Erythroblast (primary cell): Measurements from ENCODE around the gene TP63.
"Not testable (repeated sequence)": the region's sequence is repeated elsewhere in the genome, so short reads cannot be mapped to it uniquely, and the experiment has no call there.

Source experiments
- DNase-seq, 2 experiments: peaks; one replicate each; lab custom pipeline; 2025; lab: John Stamatoyannopoulos, UW
- GATA1 ChIP-seq: IDR thresholded peaks from 2 replicates; pipeline ENCODE4 v1.6.1; 2011; ENCODE audit warnings: low read depth, mild to moderate bottlenecking, control low read depth, low read length, moderate library complexity
- POLR2A ChIP-seq: IDR thresholded peaks from 2 replicates; pipeline ENCODE4 v1.6.1; 2011; ENCODE audit warnings: mild to moderate bottlenecking, low read length

Gene TP63

DNA sequence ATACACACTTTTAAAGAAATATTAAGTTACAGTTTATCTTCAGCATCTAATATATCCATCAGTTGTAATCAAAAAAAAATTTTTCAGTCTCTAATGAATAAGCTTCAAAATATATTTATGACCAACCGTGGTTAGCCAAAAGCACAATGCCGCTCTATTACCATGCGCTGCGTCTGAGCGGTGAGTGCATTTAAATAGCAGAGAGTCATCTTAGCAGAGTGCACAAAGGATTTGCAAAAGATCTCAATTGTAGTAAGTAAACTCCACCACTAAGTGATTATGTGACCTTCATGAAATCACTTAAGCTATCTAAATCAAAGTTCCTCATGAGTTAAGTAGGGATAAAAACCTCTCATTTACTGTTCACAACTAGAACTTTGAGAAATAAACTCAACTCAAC lies 4.9 kb downstream of the TP63 start:
- DNase-seq: no peak
- TF ChIP-seq GATA1: no peak
- no peak for TF ChIP-seq POLR2A

DNA sequence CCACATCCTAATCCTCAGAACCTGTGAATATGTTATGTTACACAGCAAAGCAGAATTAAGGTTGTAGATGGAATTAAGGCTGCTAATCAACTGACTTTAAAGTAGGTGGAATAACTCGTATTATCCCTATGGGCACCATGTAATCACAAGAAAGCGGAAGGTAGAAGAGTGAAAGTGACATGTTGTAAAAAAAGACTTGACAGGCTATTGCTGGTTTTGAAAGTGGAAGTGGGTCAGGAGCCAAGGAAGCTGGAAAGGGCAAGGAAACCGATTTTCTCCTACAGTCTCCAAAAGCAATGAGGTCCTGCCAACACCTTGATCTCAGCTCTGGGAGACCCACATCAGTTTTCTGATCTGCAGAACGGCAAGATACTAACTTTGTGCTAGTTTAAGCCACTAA lies 6.6 kb downstream of the TP63 start:
- no peak for TF ChIP-seq GATA1
- TF ChIP-seq POLR2A: no peak
- DNase-seq: no peak

DNA sequence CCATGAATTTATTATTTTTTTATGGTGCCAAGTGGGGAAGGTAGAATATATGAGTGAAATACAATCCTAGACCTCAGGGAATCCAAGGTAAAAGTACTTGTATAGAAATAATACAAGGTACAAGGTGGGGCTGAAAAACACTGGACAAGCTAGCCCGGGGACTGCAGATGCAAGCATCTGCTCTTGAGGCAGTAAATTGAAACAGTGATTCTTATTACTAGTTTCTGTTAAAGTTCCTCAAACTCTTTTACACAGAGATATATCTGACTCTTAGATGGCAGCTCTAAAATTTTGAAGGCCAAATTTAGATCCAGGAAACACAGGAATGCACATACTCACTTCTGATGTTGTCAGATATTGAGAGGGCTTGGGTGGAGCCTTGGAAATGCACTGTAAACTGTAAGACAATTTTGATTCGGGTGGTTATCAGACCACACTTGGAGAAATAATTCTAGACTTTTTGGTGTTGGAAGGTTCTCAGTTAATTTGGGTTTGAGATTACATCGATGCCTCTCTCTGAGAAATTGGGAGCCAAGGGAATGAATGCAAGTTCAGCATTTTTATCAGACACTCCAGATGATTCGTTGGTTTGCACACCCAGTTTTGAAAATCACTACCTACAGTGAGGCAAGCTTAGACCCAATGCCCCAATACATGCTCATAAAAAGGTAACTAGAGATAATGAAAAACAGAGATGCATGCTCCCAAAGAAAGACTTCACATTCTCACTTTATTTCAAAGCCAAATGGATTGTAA lies 7.3 kb downstream of the TP63 start:
- no peak for DNase-seq
- TF ChIP-seq GATA1 (no peak), POLR2A (no peak)

DNA sequence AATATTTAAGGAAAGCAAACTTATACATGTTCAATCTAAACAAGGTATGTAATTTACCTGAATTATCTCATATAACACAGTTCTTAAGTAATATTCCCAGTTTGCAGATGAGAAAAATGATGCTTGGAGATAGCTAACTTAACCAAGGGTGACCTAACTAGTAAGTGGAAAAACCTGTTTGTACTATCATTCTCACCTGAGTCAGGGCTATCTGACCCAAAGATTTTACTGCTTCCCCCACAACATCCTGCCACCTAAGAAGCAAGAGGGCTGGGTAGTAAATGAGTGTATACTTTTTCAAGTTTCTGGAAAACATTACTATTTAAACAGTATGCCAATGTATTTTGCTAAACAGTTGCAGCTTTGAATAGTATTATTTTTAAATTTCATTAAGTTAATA lies 10.6 kb downstream of the TP63 start:
- TF ChIP-seq POLR2A (no peak), GATA1 (no peak)
- DNase-seq: no peak

DNA sequence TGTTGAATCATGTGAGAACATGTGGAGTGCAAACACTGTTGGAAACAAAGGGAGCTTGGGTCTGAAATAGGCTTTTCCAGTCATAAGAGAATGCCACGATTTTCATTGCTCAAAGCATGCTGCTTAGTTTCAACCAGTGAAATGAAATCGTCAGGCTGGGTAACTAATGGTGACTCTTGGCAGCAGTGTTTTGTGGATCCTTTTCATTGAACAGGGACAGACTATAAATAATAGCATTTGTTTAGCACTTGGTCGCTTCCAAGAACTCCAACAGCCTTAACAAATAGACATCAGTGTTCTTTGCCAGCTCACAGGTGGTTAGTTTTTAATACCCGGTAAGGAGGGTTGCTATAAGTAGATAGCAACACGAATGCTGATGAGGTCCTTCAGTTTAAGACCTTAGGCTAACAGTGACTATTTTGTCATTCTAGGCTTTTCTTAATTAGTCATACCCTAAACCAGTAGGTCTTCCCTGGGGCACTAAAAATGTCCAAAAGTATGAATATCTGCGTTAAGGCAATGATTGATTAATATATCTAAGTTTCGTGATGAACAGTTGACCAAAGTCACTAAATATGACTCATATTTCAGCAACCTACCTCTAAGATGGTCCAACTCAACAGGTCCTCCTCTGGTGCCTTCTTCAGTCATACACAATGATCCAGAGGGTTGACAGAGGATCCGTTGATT lies 15.8 kb downstream of the TP63 start:
- TF ChIP-seq GATA1: no peak
- no peak for TF ChIP-seq POLR2A

DNA sequence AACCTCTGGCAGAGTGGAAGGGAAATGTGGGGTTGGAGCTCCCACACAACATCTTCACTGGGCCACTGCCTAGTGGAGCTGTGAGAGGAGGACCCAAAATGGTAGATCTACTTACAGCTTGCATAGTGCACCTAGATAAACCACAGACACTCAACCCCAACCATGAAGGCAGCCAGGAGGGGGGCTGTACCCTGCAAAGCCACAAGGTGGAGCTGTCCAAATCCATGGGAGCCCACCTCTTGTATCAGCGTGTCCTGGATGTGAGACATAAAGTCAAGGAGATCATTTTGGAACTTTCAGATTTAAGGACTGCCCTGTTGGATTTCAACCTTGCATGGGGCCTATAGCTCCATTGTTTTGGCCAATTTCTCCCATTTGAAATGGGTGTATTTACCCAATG lies 20.9 kb downstream of the TP63 start:
- DNase-seq: peak; percentile 1 to 12
- TF ChIP-seq POLR2A (no peak), GATA1 (no peak)

More for the DNA sequence above, 15.8 kb downstream of the TP63 start:
- DNase-seq: no peak

DNA sequence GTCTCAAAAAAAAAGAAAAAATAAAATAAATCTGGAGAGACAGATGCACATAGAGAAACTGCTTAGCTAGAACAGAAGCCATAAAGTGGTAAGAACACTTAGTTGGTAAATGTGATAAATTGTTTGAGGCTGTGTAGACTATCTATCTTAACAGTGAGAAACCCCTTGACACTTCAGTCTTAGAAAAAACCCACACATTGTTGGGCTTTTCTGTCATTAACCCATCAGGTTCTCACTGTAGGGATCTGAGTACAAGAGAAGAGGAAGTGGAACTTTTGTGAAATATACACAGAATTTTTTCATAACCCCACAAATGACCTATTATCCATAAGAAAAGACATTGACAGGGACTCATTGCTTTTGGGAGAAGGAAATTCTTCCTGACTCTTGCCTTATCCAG lies 24.4 kb downstream of the TP63 start:
- no peak for DNase-seq
- no peak for TF ChIP-seq POLR2A
- no peak for TF ChIP-seq GATA1

DNA sequence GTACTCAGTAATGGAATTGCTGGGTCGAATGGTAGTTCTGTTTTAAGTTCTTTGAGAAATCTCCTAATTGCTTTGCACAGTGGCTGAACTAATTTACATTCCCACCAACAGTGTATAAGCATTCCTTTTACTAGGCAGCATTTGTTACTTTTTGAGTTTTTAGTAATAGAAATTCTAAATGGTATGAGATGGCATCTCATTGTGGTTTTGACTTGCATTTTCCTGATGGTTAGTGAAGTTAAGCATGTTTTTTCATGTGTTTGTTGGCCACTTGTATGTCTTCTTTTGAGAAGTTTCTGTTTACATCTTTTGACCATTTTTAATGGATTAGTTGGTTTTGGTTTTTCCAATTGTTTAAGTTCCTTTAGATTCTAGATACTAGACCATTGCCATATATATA lies 28.4 kb downstream of the TP63 start:
- no peak for TF ChIP-seq POLR2A
- TF ChIP-seq GATA1: no peak
- DNase-seq: no peak

DNA sequence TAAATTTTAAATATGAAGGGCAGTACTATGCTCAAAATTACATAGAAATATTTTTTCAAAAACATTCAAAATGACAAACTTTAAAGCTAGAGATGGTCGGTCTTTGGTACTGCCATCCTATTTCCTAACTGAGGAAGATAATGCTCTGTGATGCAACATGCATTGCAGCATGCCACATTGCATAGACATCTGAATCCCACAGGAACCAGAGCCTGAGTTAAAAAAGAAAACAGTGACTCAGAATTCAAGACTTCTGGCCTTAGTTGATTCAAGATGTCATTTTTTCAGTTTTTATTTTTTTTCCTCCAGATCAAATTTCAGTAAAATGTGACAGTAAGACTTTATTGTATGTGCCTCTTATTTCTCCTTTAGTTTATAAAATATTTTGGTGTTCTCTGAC lies 33.1 kb downstream of the TP63 start:
- TF ChIP-seq GATA1 (no peak), POLR2A (no peak)
- DNase-seq: no peak

DNA sequence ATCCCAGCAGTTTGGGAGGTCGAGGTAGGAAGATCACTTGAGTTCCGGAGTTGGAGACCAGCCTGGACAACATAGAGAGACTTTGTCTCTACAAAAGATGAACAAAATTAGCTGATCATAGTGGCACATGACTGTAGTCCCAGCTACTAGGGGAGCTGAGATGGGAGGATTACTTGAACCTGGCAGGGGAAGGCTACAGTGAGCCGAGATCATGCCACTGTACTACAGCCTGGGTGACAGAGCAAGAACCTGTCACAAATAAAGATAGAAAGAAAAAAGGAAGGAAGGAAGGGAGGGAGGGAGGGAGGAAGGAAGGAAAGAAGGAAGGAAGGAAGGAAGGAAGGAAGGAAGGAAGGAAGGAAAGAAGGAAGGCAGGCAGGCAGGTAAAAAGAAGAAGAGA lies 41.2 kb downstream of the TP63 start:
- not testable (repeated sequence) for DNase-seq

DNA sequence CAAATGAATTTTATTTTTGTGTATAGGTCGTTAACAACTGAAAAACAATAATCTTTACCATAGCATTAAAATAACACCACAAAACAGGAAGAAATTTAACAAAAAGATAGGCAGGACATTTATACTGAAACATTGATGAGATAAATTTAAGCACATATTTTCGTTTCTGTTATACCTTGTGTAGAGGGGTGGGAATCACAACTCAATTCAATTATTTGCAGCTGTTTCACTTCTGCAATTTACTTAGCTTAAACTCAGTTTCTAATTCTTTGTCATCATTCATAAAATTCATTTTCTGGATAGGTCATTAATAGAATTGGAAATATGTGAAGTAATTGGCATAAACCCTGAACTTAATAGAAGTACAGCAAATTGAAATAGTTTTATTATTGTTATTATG lies 42.3 kb downstream of the TP63 start:
- TF ChIP-seq GATA1 (no peak), POLR2A (no peak)
- no peak for DNase-seq

DNA sequence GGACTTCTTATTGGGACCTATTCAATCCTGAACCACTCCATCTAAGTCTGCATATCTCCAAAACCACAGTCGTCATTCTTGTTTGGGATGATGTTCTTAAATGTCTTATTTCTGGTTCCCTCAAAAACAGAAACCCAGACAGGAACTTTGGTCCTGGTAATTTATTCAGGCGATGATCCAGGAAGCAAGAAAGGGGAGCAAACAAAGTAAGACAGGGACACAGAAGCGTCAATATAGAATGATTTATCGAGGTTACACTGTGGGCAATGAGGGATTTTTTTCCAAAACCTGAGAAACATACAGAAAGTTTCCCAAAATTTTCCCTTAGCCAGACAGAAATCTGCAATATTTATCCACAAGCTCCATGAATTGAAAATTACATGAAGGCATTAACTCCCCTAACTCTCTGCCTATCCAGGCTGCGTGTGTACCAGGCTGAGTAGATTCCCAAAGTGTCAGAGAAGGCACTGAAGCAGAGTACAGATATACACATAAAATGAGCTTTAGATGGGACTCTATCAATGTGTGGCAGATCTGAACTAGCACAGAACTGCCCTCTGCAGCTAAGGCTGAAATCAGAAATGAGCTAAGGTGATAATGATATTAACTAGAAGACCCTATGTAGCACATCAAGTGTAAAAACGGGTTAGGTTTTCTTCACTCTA lies 43.2 kb downstream of the TP63 start:
- no peak for DNase-seq
- TF ChIP-seq POLR2A: no peak
- TF ChIP-seq GATA1: no peak

DNA sequence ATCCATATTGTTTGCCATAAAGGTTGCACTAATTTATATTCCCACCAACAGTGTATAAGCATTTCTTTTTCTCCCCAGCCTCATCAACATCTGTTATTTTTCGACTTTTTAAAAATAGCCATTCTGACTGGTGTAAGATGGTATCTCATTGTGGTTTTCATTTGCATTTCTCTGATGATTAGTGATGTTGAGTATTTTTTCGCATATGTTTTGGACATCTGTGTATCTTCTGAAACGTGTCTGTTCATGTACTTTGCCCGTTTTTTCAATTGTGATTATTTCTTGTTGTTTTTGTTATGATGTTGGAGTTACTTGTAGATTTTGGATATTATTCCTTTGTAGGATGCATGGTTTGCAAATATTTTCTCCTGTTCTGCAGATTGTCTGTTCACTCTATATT lies 46.5 kb downstream of the TP63 start:
- DNase-seq: no peak
- TF ChIP-seq POLR2A (no peak), GATA1 (no peak)

DNA sequence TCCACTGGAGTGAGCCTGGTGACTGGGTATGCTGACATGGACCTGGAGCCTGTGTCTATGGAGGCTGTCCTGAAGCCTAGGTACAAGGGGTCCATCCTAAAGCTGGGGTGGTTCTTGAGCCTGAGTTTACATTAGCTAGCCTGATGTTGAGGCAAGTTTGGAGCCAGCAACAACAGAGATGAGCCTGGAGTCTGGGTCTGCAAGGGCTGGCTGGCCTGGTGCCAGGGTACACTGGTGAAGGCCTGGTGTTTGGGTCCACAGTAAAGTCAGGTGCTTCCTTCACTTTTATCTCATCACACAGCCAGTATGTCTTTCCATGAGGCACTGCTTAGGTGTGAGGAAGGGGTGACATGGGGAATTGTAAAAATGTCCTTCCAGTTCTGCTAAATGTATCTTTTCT lies 49.5 kb downstream of the TP63 start:
- TF ChIP-seq GATA1 (no peak), POLR2A (no peak)
- no peak for DNase-seq

DNA sequence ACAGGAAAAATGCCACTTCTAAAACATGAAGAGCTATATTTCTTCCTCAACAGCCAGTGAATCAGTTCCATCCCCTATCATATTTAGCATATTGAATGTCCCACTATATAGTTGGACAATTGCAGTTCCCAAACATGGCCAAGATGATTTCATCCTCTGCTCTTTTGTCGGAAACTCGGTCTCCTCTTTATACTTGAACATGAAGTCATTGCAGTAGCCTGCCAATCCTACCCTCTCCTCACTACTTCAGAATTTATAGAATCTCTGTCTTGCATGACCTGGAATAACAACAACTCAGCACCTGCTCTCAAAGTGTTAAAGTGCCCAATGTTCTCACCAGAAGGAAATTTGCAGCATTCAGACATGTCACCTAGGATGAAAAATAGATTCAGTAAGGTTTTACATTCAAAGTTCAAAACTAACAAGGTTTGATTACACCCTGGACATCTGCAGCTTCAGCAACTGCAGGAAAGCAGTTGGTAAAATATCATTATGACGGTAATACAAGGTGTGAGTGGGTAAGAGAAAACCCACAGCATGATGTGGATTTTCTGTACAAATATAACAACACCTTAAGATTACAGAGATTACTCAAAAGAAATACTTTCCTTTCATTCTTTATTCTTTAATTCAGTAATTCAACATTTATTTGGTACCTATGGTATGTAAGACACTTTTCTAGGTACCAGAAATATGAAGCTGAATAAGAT lies 52.5 kb downstream of the TP63 start:
- TF ChIP-seq GATA1: no peak
- TF ChIP-seq POLR2A: no peak
- DNase-seq: no peak

DNA sequence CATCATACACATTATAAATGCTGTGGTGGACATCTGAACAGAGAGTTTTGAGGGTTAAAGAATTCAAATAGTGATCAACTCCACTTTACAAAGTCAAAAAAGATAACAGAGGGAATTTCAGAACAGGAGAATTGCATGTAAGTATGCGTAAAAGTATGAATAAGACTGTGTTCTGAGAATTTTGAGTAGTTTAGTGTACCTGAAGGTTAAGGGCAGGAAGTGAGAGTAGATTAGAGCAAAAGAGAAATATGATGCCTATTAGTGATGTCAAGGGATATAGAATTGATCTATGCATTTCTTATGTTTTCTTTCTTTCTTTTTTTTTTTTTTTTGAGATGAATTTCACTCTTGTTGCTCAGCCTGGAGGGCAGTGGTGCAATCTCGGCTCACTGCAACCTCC lies 53.1 kb downstream of the TP63 start:
- TF ChIP-seq GATA1 (no peak), POLR2A (no peak)
- DNase-seq: no peak
